Mucosa of descending colon (tissue), 3 donors: Measurements from ENCODE around the gene PCK2. TPM values are rescaled to one million over a fixed set of nuclear protein-coding genes. Genes with fewer than 3 reads are reported as not detected.

Source experiments
- ATAC-seq: fragments of 200-7000 bp; cut with Tn5 transposase; one replicate; pipeline ENCODE4 v1.9.1; 2020; ENCODE audit warnings: mild to moderate bottlenecking, moderate library complexity
- DNase-seq, 3 donors: peaks; one replicate each; pipeline ENCODE4 v3.0.0-alpha.2; 2020
- H3K36me3 ChIP-seq: fragments of 200-600 bp; one replicate; pipeline ENCODE4 v1.8.0; 2021; ENCODE audit warnings: low read depth, mild to moderate bottlenecking
- H3K4me1 ChIP-seq: fragments of 200-600 bp; one replicate; pipeline ENCODE4 v1.8.0; 2021; ENCODE audit warnings: low read depth, mild to moderate bottlenecking
- H3K4me3 ChIP-seq: fragments of 200-600 bp; one replicate; pipeline ENCODE4 v1.8.0; 2021; ENCODE audit warnings: mild to moderate bottlenecking
- H3K9me3 ChIP-seq: fragments of 200-600 bp; one replicate; pipeline ENCODE4 v1.8.0; 2021; ENCODE audit warnings: mild to moderate bottlenecking
- intact Hi-C, 2 donors: fragments of 100-400 bp; cut with DNase I in 1 of 2; cut with micrococcal nuclease in 1 of 2; formaldehyde crosslinking; loops; one replicate each; pipeline versions ENCODE4 v1.11.0 to v1.11.1; 2022; cut with DNase I, micrococcal nuclease
- total RNA-seq, 3 donors: library from RNA; stranded (reverse); fragmentation: NEBNext Ultra II Directional in 2 of 3; extraction: Animal tissue kit (Norgen Biotek cat#: 25700) in 2 of 3; gene quantifications; one replicate each; pipeline versions ENCODE4 v1.2.1 to v1.2.4, GENCODE V29; 2021 to 2023
- TF ChIP-seq, protein P1 (sequence below): fragments of 200-600 bp; IDR thresholded peaks from one replicate; pipeline ENCODE4 v1.8.0; 2022; ENCODE audit warnings: antibody characterized with exemption, mild to moderate bottlenecking
- donor health status: DM: no; HTN: no; CAD: no; lungs with moderate emphysema.
- donor health status: DM: no; HTN: no; CAD: no.
- donor health status: DM: no; HTN: yes; CAD: no.

PCK2 gene
- total RNA-seq, 3 donors from 2014 or later = 64.7 to 150 (median 150) TPM

DNA sequence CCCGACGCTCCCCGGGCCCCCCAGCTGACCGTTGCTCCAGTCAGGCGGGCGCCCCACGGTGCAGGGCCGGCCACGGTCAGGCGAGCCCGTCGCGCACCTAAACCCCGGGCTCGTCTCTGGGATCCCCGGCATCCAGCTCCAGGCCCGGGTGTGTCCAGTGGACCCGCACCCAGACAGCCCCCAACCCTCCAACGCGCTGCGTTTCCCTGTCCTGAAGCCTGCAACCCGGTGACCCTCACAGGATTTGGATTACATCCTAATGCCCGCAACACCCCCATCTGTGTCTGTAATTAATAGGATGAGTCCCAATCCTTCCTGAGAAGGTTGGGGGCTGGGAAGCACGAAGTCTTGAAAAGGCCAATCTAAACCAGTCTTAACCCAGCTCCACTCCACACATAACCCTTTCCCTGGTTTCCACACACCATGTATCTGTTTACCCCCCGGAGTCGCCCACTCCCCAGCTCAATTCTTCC is 12.3 kb upstream of the PCK2 start:
- TF ChIP-seq, protein P1, sequence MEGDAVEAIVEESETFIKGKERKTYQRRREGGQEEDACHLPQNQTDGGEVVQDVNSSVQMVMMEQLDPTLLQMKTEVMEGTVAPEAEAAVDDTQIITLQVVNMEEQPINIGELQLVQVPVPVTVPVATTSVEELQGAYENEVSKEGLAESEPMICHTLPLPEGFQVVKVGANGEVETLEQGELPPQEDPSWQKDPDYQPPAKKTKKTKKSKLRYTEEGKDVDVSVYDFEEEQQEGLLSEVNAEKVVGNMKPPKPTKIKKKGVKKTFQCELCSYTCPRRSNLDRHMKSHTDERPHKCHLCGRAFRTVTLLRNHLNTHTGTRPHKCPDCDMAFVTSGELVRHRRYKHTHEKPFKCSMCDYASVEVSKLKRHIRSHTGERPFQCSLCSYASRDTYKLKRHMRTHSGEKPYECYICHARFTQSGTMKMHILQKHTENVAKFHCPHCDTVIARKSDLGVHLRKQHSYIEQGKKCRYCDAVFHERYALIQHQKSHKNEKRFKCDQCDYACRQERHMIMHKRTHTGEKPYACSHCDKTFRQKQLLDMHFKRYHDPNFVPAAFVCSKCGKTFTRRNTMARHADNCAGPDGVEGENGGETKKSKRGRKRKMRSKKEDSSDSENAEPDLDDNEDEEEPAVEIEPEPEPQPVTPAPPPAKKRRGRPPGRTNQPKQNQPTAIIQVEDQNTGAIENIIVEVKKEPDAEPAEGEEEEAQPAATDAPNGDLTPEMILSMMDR = no peak
- intact Hi-C loops = no loop called here
- Histone ChIP-seq H3K9me3 (no peaks in the 10 kb centered on the region), H3K4me1 (peaks cover 8% of the 10 kb centered on the region), H3K4me3 (no peak overlapping the region), H3K36me3 (no peaks in the 10 kb centered on the region)
- no peak for ATAC-seq
- DNase-seq = no peak

DNA sequence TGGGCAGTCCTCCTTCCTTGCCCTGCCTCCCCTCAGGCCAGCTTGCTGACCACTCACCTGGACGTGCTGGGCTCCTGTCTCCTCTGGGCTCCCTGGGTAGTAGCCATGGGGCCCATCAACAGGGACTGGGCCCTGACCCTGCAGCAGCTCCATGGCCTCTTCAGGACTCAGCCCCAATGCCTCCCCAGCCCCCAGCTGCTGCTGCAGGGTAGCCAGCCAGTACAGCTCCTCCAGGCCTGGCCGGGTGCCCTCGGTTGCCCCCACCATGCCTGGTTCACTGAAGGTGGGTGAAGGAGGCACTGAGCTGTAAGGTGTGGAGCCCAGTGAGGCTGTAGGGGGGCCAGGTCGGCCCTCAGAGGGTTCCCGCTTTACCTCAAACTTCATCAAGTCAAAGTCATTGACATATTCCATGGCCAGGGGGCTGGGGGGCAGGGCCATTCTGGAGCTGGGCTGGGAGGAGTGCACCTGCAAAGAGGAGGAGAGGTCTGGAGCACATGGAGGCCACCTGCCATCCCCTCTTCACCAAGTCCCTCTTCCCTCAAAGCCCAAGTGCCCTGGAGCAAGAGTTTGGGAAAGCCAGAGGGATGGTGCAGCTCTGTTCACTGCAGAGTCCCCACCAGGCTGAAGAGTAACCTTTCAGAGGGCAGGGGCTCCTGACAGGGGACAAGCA is 11.6 kb upstream of the PCK2 start:
- TF ChIP-seq, protein P1 = no peak
- intact Hi-C loops = no loop called here
- H3K36me3 ChIP-seq = no peaks in the 10 kb centered on the region
- no peak overlapping the region for H3K4me3 ChIP-seq
- DNase-seq (peak in 1 of 3 donors; percentile 36), ATAC-seq (no peak)
- H3K9me3 ChIP-seq = no peaks in the 10 kb centered on the region
- peaks cover 8% of the 10 kb centered on the region for H3K4me1 ChIP-seq

DNA sequence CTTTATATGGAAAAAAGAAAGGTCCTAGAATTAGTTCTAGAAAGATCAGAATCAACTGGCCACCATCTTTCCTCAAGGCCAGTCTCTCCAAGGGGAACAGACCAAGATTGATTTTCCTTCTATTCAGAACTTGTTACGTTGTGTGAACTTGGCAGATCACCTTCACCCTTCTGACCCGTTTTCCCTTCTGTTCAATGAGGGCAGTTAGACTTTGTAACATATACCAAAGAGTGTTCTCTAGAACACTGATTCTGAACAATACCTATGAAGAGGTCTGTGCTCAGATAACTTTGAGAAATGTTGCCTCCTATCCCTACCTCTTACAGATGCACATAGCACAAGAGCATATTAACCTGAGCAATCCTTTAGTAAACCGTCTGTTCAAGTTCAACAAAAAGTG is 10.6 kb upstream of the PCK2 start:
- Histone ChIP-seq H3K4me3 (no peak overlapping the region), H3K36me3 (no peaks in the 10 kb centered on the region), H3K4me1 (peaks cover 8% of the 10 kb centered on the region), H3K9me3 (no peaks in the 10 kb centered on the region)
- ATAC-seq (no peak), DNase-seq (no peak)
- TF ChIP-seq, protein P1 = no peak
- intact Hi-C loops = no loop called here

DNA sequence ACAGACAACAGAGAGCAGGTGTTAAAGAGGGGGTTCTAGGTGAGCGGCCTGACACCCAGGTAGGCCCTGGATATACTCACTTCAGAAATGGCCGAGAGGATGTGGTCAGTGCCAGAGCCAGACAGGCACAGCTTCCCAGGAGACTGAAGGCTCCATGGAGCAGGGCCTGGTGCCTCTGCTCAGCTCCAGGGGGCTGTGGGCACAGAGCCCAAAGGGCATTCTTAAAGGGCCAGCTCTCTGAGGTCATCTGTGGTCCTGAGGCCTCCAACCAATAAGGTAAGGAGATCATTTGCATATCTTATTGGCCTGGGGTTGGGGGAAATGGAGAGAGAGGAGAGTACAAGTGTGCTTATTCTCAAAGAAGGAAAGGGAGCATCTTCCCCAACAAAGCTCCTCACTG is 9.7 kb upstream of the PCK2 start:
- ATAC-seq (no peak), DNase-seq (no peak)
- Histone ChIP-seq H3K36me3 (no peaks in the 10 kb centered on the region), H3K4me3 (no peak overlapping the region), H3K9me3 (no peaks in the 10 kb centered on the region), H3K4me1 (peaks cover 8% of the 10 kb centered on the region)
- intact Hi-C loops = no loop called here
- TF ChIP-seq, protein P1 = no peak

DNA sequence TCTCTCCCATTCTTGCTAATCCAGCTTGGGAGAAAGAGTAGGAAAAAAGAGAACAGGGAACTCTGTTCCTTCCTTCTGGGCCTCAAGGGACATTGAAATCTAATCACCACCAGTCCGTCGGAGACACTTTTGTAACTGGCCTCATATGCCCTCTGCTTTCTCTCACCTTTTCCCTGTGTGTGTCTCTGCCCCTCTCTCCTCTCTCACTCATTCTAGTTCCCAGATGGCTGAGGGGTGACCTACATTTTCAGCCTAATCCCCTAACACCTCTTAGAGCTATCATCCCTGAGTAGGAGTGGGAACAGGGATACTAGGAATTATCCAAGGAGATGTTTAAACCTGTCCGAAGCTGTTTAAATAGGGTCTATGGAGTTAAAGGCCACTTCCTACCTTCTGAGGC is 8.9 kb upstream of the PCK2 start:
- intact Hi-C loops = no loop called here
- Histone ChIP-seq H3K9me3 (no peaks in the 10 kb centered on the region), H3K4me1 (peaks cover 8% of the 10 kb centered on the region), H3K4me3 (no peak overlapping the region), H3K36me3 (no peaks in the 10 kb centered on the region)
- no peak for DNase-seq
- ATAC-seq = no peak
- TF ChIP-seq, protein P1 = no peak
